ENCODE measurements around the gene MIB2.

- no peak for TF ChIP-seq YY1 (IDR thresholded peaks at IDR 0.05; ENCODE audit: insufficient read depth, insufficient read length)
- no peak for TF ChIP-seq ZNF274 (IDR thresholded peaks at IDR 0.05; ENCODE audit: low read depth, low read length)
- no peak for TF ChIP-seq SUZ12 (IDR thresholded peaks at IDR 0.05; ENCODE audit: extremely low read depth, insufficient read depth, insufficient read length)
Measured at GRCh38 chr1:1623631-1624442, 8.5 kb downstream of the MIB2 start.

Data from NT2/D1 (cell line).